ENCODE measurements around the gene ZFP62.
A peak's percentile ranks its signal among the peaks of the same experiment; 100 is the strongest.

The ZFP62 gene

GRCh38 chr5:180860887-180861822 lies at the start of gene ZFP62:
ZFP62 (minus strand) TSS chr5:180861276; CDS start chr5:180861219, 57 bp downstream.
- TF ChIP-seq CTCF (IDR thresholded peaks at IDR 0.05; ENCODE audit: low read depth, low read length): no peak; the same call in 1 of the 2 replicates
- peak; percentile 69 for DNase-seq (ENCODE audit: extremely low read depth, low read depth)

- TF ChIP-seq CTCF (IDR thresholded peaks at IDR 0.05; ENCODE audit: low read depth, low read length): no peak
- no peak for DNase-seq (ENCODE audit: extremely low read depth, low read depth)
Measured at GRCh38 chr5:180910735-180911134, 49.7 kb upstream of the ZFP62 start.

GRCh38 chr5:180910182-180910581 lies 49.1 kb upstream of the ZFP62 start:
- DNase-seq (ENCODE audit: extremely low read depth, low read depth): no peak
- no peak for TF ChIP-seq CTCF (IDR thresholded peaks at IDR 0.05; ENCODE audit: low read depth, low read length)

GRCh38 chr5:180909782-180910181 lies 48.7 kb upstream of the ZFP62 start:
- DNase-seq (ENCODE audit: extremely low read depth, low read depth): no peak
- no peak for TF ChIP-seq CTCF (IDR thresholded peaks at IDR 0.05; ENCODE audit: low read depth, low read length)

GRCh38 chr5:180908998-180909731 lies 48.1 kb upstream of the ZFP62 start:
- no peak for TF ChIP-seq CTCF (IDR thresholded peaks at IDR 0.05; ENCODE audit: low read depth, low read length)
- no peak for DNase-seq (ENCODE audit: extremely low read depth, low read depth)

- no peak for TF ChIP-seq CTCF (IDR thresholded peaks at IDR 0.05; ENCODE audit: low read depth, low read length)
- no peak for DNase-seq (ENCODE audit: extremely low read depth, low read depth)
Measured at GRCh38 chr5:180908400-180908799, 47.3 kb upstream of the ZFP62 start.
